ENCODE data around the gene MYO1D.

The MYO1D gene

GRCh38 chr17:32819035-32819434 is 57.9 kb downstream of the MYO1D start:
- no peak for DNase-seq (ENCODE audit: low read depth in 2 of 2)

DNA sequence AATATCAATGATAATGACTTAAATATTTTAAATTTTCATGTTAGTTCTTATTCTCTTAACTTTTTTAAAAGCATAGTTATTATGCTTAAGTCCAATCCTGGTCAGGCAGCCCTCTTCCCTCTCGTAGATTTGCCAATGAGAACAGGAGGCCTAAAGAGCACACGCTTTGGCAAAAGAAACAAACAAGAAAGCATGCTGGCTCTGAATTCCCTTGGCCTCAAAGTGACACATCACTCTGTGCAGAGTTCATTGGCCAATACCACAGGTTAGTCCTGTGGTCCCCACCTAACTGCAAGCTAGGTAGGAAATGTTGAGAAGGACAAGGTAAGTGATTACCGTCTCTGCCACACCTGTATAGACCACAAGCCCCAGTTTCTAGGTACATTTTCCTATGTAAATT is 61.5 kb downstream of the MYO1D start:
- DNase-seq (ENCODE audit: low read depth in 2 of 2) = no peak

- DNase-seq (ENCODE audit: low read depth in 2 of 2) = no peak
These were observed 62.1 kb downstream of the MYO1D start for GRCh38 chr17:32814836-32815235.

GRCh38 chr17:32813021-32813420 is 63.9 kb downstream of the MYO1D start:
- DNase-seq (ENCODE audit: low read depth in 2 of 2) = no peak

DNA sequence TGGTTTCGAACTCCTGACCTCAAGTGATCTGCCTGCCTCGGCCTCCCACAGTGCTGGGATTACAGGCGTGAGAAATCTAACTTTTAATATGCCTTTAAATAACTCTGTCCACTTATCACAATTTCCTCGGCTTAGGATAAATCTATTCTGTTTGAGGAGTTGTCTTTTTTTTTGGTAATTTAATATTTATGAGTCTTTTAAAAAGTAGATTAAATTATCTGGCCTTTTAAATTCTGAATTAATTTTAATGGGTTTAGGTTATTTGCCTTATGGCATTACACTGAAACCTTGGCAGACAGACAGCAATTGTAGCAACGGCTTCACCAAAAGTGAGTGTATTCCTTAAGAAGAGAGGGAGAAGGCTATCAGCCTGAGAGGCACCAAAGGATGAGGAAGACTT is 66.2 kb downstream of the MYO1D start:
- no peak for DNase-seq (ENCODE audit: low read depth in 2 of 2)

GRCh38 chr17:32807577-32807976 is 69.3 kb downstream of the MYO1D start:
- no peak for DNase-seq (ENCODE audit: low read depth in 2 of 2)

DNA sequence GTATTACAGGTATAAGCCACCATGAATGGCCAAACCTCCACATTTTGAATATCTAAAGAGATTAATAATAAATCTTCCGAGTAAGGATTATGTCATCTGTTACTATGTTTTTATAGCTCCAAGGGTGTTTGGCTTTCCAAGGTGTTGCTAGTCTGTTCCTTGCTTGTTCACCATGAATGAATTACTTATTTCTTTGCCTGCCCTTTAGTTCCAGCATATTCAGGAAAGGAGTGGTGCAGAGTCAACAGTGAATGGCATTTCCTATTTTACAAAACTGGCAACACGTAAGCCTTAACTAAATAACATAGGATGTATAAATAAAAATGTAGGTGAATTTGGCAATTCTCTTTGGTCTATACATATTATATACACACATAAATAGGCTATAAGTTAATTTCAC is 70.3 kb downstream of the MYO1D start:
- DNase-seq (ENCODE audit: low read depth in 2 of 2) = no peak

GRCh38 chr17:32805029-32805976 is 71.6 kb downstream of the MYO1D start:
- no peak for DNase-seq (ENCODE audit: low read depth in 2 of 2)

DNA sequence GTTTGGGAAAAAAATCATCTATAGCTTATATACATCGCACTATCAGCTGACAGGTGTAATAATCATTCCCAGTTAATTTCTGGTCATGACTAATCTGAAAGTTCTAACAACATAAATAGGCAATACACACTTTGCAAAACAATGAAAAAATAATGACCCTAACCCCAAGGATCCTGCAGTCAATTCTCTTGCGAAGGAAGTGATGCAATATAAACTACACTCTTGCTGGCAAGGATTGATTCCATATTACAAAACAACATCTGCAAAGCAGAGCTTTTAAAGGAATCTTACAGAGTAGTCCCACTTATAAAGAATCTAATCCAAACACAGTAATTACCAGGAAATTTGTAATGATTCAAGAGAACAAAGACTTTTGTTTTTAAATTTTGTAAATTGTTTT is 73.4 kb downstream of the MYO1D start:
- no peak for DNase-seq (ENCODE audit: low read depth in 2 of 2)

- no peak for DNase-seq (ENCODE audit: low read depth in 2 of 2)
These were observed 74.6 kb downstream of the MYO1D start for GRCh38 chr17:32802306-32802705.

- no peak for DNase-seq (ENCODE audit: low read depth in 2 of 2)
These were observed 75.3 kb downstream of the MYO1D start for GRCh38 chr17:32801641-32802040.

GRCh38 chr17:32801193-32801592 is 75.7 kb downstream of the MYO1D start:
- DNase-seq (ENCODE audit: low read depth in 2 of 2) = no peak

- DNase-seq (ENCODE audit: low read depth in 2 of 2) = no peak
These were observed 78.0 kb downstream of the MYO1D start for GRCh38 chr17:32798938-32799337.

DNA sequence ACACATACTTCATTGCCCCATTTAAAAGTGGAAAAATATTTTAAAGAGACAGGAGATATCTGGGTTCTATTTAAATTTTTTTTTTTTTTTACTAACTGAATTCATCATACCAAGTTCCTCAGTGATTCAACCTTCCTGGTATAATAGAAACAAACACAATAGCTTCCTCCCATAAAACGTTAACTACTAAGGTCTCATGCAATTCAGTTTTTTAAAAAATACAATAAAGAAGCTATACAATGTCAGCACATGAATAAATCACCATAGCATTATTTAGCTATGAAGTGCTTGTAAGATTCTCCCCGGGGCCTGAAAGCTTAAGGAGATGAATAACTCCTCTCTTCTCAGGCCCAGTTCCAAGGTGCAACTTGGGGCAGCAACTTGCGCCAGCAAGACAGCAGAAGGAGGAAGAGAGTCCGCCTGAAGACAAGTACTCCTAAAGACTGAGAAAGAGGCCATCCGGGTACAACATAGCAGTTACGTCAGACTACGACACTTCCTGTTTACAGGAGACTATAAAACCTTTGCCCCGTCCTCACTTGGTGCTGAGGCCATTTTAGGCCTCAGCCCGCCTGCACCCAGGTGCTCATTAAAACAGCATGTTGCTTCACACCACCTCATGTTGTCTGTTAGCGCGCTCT is 81.5 kb downstream of the MYO1D start:
- DNase-seq (ENCODE audit: low read depth in 2 of 2) = no peak

GRCh38 chr17:32794533-32795246 is 82.2 kb downstream of the MYO1D start:
- DNase-seq (ENCODE audit: low read depth in 2 of 2) = no peak

GRCh38 chr17:32793841-32794240 is 83.1 kb downstream of the MYO1D start:
- DNase-seq (ENCODE audit: low read depth in 2 of 2) = no peak

DNA sequence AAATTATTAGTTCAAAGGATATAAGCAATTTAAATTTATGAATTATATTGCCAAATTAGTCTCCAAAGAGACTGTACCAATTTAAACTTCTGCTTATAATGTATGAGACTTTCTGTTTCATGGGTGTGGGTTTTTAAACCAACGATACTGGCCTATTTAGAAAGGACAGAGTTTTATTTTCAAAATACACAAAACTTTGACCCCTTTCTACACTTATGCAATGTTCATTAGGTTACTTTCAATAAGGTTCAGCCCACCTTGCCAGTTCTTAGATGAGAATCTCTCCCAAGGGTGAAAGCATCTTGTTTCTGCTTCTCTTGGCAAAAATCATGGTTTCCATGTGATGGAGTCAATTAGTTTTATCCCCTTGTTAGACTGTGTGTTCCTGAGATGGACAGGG is 84.7 kb downstream of the MYO1D start:
- no peak for DNase-seq (ENCODE audit: low read depth in 2 of 2)

DNA sequence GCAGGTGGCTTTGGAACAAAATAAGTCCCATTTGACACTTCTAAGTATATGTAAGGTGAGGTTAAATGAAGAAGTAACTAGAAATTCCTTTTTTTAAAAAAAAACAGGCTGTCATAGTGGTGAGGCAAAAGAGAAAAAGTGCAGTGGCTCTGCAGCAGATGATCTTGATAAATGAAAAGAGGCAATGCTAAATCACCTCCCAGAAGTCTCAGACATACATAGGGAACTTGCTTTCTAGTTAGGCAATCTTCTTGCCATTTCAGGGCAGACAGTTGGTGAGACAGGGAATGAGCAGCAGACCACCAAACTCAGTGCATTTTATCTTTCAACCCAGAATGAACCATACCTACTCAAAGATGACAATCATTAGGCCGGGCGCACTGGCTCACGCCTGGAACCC is 90.8 kb downstream of the MYO1D start:
- no peak for DNase-seq (ENCODE audit: low read depth in 2 of 2)

DNA sequence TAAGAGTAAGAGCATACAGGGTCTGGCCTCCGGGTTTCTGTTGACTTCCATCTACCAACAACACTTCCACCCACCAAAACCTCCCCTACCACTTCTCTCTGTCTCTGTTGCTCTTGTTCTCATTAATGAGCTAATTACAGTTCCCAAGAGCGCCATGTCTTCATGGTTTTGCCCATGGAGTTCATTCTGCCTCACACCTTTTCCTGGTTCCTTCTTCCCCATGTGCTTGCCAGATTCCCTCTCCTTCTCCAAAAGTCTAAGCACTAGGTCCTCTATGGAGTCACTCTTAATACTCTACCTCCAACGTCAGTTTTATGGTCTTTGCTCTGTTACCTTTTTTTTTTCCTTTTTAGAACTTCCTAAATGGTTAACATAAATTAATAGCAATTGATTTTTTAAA is 92.8 kb downstream of the MYO1D start:
- DNase-seq (ENCODE audit: low read depth in 2 of 2) = no peak

- no peak for DNase-seq (ENCODE audit: low read depth in 2 of 2)
These were observed 93.3 kb downstream of the MYO1D start for GRCh38 chr17:32783602-32784001.

DNA sequence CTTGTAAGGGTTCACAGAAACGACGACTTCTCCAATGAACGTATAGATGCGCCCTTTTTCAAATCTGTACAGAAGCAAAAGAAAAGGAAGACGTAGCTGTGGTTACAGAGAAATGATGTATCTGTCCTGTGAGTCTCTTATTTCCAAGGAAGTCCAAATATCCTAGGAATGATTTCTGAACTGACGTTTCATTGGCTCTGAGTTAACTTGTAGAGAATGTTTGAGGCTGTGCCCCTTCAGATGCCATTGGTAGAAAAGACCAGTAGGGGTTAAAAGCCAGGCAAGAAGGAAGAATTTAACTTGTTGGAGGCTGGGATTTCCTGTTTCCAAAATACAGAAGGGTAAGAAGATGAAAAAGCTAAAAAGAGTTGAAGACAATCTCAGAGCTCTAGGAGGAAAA is 96.2 kb downstream of the MYO1D start:
- DNase-seq (ENCODE audit: low read depth in 2 of 2) = no peak

GRCh38 chr17:32777922-32778321 is 99.0 kb downstream of the MYO1D start:
- no peak for DNase-seq (ENCODE audit: low read depth in 2 of 2)

DNA sequence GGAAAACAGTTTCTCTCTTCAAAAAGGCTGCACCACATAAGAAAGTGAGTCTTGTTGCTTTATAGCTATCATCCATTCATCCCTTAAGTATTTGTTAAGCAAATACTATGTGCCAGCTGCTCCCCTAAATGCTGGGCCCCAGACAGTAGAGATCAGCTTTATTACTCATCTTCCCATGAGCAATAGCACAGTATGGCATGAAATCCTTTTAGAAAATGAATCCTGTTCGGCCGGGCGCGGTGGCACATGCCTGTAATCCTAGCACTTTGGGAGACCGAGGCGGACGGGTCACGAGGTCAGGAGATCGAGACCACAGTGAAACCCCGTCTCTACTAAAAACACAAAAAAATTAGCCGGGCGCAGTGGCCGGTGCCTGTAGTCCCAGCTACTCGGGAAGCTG is 99.5 kb downstream of the MYO1D start:
- no peak for DNase-seq (ENCODE audit: low read depth in 2 of 2)

Measured in stimulated activated CD8-positive, alpha-beta memory T cell treated with anti-CD3 and anti-CD28 coated beads, Interleukin-2, amount 100 ng/mL, for 1 hour (primary cell).